GM21576 (cell line): ENCODE data around the gene STAP2.
A peak's percentile ranks its signal among the peaks of the same experiment; 100 is the strongest.

Source experiments
- ATAC-seq: cut with Tn5 transposase; IDR thresholded peaks from one replicate; pipeline ENCODE4 v1.9.1; 2021; ENCODE audit warnings: mild to moderate bottlenecking, moderate library complexity; ENCODE audit not compliant: unreplicated experiment

The STAP2 gene

GRCh38 chr19:4328243-4328990 lies 10.2 kb downstream of the STAP2 start:
- peak; percentile 66 for ATAC-seq

GRCh38 chr19:4327877-4328242 lies 10.8 kb downstream of the STAP2 start:
- no peak for ATAC-seq

- no peak for ATAC-seq
Measured at GRCh38 chr19:4327252-4327876, 11.3 kb downstream of the STAP2 start.

GRCh38 chr19:4326837-4327251 lies 11.8 kb downstream of the STAP2 start:
- no peak for ATAC-seq

- ATAC-seq = no peak
Measured at GRCh38 chr19:4326215-4326836, 12.3 kb downstream of the STAP2 start.

GRCh38 chr19:4324228-4324627 lies 14.4 kb downstream of the STAP2 start:
- no peak for ATAC-seq

- ATAC-seq = no peak
Measured at GRCh38 chr19:4323692-4324091, 14.9 kb downstream of the STAP2 start.

- ATAC-seq = no peak
Measured at GRCh38 chr19:4322942-4323665, 15.5 kb downstream of the STAP2 start.

- ATAC-seq = no peak
Measured at GRCh38 chr19:4320419-4320818, 18.2 kb downstream of the STAP2 start.

- ATAC-seq = no peak
Measured at GRCh38 chr19:4319067-4319718, 19.4 kb downstream of the STAP2 start.

- no peak for ATAC-seq
Measured at GRCh38 chr19:4318460-4318859, 20.2 kb downstream of the STAP2 start.

GRCh38 chr19:4316956-4317355 lies 21.7 kb downstream of the STAP2 start:
- ATAC-seq = no peak

GRCh38 chr19:4313847-4314490 lies 24.7 kb downstream of the STAP2 start:
- ATAC-seq = no peak

GRCh38 chr19:4310247-4311121 lies 28.1 kb downstream of the STAP2 start:
- ATAC-seq = no peak

- no peak for ATAC-seq
Measured at GRCh38 chr19:4305659-4306058, 33.0 kb downstream of the STAP2 start.

GRCh38 chr19:4305257-4305612 lies 33.4 kb downstream of the STAP2 start:
- no peak for ATAC-seq

- ATAC-seq = no peak
Measured at GRCh38 chr19:4304538-4305256, 33.9 kb downstream of the STAP2 start, which contains the start of gene FSD1. TSS of gene FSD1 (plus strand) at chr19:4304598. CDS start at chr19:4304747, 149 bp downstream.

GRCh38 chr19:4303819-4304537 lies 34.6 kb downstream of the STAP2 start:
- no peak for ATAC-seq
